ENCODE data around the gene SRBD1.

The SRBD1 gene, protein sequence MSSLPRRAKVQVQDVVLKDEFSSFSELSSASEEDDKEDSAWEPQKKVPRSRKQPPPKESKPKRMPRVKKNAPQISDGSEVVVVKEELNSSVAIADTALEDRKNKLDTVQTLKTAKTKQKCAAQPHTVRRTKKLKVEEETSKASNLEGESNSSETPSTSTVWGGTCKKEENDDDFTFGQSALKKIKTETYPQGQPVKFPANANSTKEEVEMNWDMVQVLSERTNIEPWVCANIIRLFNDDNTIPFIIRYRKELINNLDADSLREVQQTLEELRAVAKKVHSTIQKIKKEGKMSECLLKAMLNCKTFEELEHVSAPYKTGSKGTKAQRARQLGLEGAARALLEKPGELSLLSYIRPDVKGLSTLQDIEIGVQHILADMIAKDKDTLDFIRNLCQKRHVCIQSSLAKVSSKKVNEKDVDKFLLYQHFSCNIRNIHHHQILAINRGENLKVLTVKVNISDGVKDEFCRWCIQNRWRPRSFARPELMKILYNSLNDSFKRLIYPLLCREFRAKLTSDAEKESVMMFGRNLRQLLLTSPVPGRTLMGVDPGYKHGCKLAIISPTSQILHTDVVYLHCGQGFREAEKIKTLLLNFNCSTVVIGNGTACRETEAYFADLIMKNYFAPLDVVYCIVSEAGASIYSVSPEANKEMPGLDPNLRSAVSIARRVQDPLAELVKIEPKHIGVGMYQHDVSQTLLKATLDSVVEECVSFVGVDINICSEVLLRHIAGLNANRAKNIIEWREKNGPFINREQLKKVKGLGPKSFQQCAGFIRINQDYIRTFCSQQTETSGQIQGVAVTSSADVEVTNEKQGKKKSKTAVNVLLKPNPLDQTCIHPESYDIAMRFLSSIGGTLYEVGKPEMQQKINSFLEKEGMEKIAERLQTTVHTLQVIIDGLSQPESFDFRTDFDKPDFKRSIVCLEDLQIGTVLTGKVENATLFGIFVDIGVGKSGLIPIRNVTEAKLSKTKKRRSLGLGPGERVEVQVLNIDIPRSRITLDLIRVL

DNA sequence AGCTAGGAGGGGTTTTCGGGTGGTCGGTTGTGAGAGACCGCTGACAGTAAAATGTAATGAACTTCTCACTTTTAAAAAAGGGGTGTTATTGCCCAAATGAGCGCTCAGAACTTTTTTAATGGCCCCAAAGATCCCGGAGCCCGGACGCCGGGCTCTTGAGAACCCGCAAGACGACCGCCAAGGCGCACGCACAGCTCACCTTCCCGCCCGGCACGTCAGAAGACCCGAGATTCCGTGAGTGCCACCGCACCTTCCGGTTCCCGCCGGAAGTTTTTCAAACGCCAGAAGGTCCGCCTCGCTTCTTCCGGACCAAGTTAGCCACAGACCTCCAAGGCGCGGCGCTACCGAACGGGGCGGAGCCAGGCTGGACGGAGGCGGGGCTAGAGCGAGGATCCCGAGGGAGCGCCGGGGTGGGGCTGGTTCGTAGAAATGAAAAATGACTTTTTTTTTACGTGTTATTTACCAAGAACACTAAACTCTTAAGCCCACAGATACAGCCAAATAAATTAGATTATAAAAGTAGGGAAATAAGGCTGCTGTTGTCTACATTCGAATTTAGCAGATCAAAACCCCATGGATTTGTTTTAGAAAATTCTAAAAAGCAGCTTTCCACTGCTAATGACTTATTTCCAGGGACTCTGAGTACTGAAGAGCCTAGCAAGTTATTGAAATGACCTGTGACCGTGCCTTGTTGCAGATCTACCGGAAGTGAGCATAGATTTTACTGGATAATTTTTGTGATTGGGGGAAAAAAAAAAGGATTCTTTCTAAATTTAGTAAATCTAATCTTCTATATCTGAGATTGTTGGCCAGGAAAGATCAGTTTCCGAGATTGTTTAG, at the start of gene SRBD1:
TSS of gene SRBD1 (minus strand) at position 248 of the 840 bp plus-strand sequence. CDS start 5,826 bp downstream, outside the sequence.
- TF ChIP-seq, protein P1, sequence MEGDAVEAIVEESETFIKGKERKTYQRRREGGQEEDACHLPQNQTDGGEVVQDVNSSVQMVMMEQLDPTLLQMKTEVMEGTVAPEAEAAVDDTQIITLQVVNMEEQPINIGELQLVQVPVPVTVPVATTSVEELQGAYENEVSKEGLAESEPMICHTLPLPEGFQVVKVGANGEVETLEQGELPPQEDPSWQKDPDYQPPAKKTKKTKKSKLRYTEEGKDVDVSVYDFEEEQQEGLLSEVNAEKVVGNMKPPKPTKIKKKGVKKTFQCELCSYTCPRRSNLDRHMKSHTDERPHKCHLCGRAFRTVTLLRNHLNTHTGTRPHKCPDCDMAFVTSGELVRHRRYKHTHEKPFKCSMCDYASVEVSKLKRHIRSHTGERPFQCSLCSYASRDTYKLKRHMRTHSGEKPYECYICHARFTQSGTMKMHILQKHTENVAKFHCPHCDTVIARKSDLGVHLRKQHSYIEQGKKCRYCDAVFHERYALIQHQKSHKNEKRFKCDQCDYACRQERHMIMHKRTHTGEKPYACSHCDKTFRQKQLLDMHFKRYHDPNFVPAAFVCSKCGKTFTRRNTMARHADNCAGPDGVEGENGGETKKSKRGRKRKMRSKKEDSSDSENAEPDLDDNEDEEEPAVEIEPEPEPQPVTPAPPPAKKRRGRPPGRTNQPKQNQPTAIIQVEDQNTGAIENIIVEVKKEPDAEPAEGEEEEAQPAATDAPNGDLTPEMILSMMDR (IDR thresholded peaks at IDR 0.05; ENCODE audit: insufficient read depth, low read depth, low read length, missing control alignments) = no peak
- H3K4me3 ChIP-seq (ENCODE audit: low read length) = peak within 1 kb of the TSS; percentile 69
- peak; percentile 95 for DNase-seq (ENCODE audit: low read depth)

- TF ChIP-seq, protein P1 (IDR thresholded peaks at IDR 0.05; ENCODE audit: insufficient read depth, low read depth, low read length, missing control alignments) = no peak
- no peak for DNase-seq (ENCODE audit: low read depth)
- no peak overlapping the region for H3K4me3 ChIP-seq (ENCODE audit: low read length)
Measured at GRCh38 chr2:45654250-45654649, 43.2 kb upstream of the SRBD1 start.

GRCh38 chr2:45653122-45653913, 42.3 kb upstream of the SRBD1 start:
- peak overlapping the region; percentile 80 for H3K4me3 ChIP-seq (ENCODE audit: low read length)
- DNase-seq (ENCODE audit: low read depth) = no peak
- TF ChIP-seq, protein P1 (IDR thresholded peaks at IDR 0.05; ENCODE audit: insufficient read depth, low read depth, low read length, missing control alignments) = no peak

DNA sequence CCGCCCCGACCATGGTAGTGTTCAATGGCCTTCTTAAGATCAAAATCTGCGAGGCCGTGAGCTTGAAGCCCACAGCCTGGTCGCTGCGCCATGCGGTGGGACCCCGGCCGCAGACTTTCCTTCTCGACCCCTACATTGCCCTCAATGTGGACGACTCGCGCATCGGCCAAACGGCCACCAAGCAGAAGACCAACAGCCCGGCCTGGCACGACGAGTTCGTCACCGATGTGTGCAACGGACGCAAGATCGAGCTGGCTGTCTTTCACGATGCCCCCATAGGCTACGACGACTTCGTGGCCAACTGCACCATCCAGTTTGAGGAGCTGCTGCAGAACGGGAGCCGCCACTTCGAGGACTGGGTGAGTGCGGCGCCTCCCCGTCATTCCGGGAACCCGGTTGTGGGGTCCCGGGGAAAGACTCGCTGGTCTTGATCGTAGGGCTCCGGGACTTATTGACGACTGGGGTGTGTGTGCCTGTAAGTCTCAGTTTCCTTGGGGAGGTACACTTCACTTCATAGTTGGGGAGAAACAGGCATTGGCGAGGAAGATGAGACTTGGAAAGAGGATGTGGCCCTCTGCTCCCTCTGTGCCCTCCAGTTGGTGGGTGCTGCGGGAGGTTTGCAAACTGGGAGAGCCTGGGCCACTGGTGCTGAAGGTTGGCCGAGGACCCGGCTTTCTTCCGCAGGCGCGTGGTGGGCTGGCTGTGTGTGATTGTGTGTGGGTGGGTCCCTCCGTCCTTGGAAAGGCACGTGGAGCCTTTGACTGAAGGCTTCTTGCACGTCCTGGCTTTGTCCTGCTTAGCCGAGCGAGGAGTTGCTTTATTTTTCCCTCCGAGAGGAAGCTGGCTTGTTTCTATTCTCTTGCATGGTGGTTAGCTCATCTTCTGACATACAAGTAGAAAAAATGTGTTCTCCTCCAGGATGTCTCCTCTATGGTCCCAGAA, 41.3 kb upstream of the SRBD1 start:
- DNase-seq (ENCODE audit: low read depth) = peak; percentile 25
- peak overlapping the region; percentile 80 for H3K4me3 ChIP-seq (ENCODE audit: low read length)
- TF ChIP-seq, protein P1 (IDR thresholded peaks at IDR 0.05; ENCODE audit: insufficient read depth, low read depth, low read length, missing control alignments) = no peak

GRCh38 chr2:45651415-45652089, 40.5 kb upstream of the SRBD1 start, which contains the start of gene PRKCE:
PRKCE (plus strand) TSS chr2:45651675.
- TF ChIP-seq, protein P1 (IDR thresholded peaks at IDR 0.05; ENCODE audit: insufficient read depth, low read depth, low read length, missing control alignments) = no peak
- DNase-seq (ENCODE audit: low read depth) = peak; percentile 29
- H3K4me3 ChIP-seq (ENCODE audit: low read length) = peak within 1 kb of the TSS; percentile 80
